GM12891 (cell line): Measurements from ENCODE around the gene TMEM129.
A peak's percentile ranks its signal among the peaks of the same experiment; 100 is the strongest.

Experiments
- DNase-seq: peaks from one replicate; pipeline ENCODE4 v3.0.0; 2011; ENCODE audit warnings: low spot score; ENCODE audit not compliant: insufficient read length
- FAIRE-seq: peaks from 2 replicates; lab custom pipeline; 2011; peaks lifted over from hg19 to GRCh38; lab: Jason Lieb, UNC
- PAX5 ChIP-seq: IDR thresholded peaks from 2 replicates; pipeline ENCODE4 v1.6.1; 2011; ENCODE audit warnings: low read length, moderate library complexity, mild to moderate bottlenecking; ENCODE audit not compliant: insufficient read depth, severe bottlenecking
- POLR2A ChIP-seq: IDR thresholded peaks from 2 replicates; pipeline ENCODE4 v1.6.1; 2011; ENCODE audit warnings: low read depth, low read length, control low read depth
- POLR2AphosphoS5 ChIP-seq: IDR thresholded peaks from 2 replicates; pipeline ENCODE4 v1.6.1; 2011; ENCODE audit warnings: low read depth, low read length, control low read depth
- POU2F2 ChIP-seq: IDR thresholded peaks from 2 replicates; pipeline ENCODE4 v1.6.1; 2011; ENCODE audit warnings: low read depth, mild to moderate bottlenecking, control low read depth, low read length, moderate library complexity
- SPI1 ChIP-seq: IDR thresholded peaks from 2 replicates; pipeline ENCODE4 v1.6.1; 2011; ENCODE audit warnings: low read depth, low read length, control low read depth
- TAF1 ChIP-seq: IDR thresholded peaks from 2 replicates; pipeline ENCODE4 v1.6.1; 2011; ENCODE audit warnings: low read depth, low read length, control low read depth

The TMEM129 gene

DNA sequence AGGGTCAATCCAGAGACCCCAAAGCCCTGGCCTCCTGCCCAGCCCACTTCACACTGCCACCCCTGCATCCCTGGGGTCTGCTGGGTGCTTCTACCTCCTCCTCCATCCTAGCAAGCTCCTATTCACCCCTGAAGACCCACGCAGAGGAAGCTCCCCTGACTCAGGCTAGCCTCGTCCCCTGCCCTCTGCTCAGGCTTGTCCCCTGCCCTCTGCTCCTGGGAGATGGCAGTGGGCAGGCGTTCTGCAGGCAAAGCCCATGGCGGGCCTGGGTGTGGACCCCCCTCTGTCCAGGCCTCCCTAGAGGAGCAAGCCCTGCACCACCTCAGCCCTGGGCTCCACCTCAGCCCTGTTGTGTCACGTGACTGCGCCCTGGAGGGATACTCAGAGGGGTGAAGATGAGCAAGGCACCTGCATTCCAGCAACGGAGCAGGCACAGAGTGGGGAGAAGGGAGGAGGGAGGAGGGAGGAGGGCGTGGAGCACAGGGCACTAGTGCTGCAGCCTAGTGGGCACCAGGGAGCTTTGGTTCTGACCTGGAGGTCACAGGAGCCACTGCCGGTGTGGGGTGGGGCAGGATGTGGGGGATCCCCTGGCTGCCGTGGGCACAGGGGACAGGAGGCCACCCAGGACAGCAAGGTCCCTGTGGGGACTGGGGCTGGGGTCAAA is 44.4 kb upstream of the TMEM129 start:
- no peak for DNase-seq
- no peak for FAIRE-seq
- TF ChIP-seq TAF1 (no peak), POLR2A (no peak), POLR2AphosphoS5 (no peak), PAX5 (no peak), SPI1 (no peak), POU2F2 (no peak)

GRCh38 chr4:1764670-1765069 is 43.5 kb upstream of the TMEM129 start:
- no peak for DNase-seq
- no peak for FAIRE-seq
- TF ChIP-seq SPI1 = no peak
- no peak for TF ChIP-seq POLR2A
- TF ChIP-seq POU2F2 = no peak
- no peak for TF ChIP-seq PAX5
- no peak for TF ChIP-seq TAF1

- DNase-seq (peak; percentile 68), FAIRE-seq (no peak)
- TF ChIP-seq POLR2AphosphoS5 (no peak), TAF1 (no peak), POLR2A (no peak)
These were observed 42.5 kb upstream of the TMEM129 start for GRCh38 chr4:1763550-1764080.

DNA sequence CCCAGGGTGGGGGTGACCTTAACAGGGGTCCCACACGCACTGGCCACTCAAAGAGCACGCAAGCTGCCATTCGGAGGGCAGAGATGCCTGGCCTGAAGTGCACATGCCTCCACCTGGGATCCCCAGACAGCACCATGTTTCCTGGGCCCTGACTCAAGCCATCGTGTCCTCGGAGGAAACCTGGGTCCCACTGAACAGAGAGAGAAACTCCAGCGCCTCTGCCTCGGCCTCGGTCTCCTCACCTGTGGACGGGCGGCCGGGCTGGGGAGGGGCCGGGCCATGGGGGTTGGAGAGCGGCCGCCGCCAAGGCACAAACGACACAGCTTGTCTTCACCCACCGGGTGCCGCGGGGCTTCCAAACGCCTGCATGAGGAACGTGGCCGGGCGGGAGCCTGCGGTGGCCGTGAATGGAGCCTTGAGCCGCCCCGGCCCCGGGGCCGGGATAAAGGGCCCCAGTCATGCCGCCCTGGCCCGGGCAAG is 42.0 kb upstream of the TMEM129 start:
- FAIRE-seq (no peak), DNase-seq (no peak)
- TF ChIP-seq SPI1 (no peak), POU2F2 (no peak), POLR2A (no peak), POLR2AphosphoS5 (no peak), PAX5 (no peak), TAF1 (no peak)

DNA sequence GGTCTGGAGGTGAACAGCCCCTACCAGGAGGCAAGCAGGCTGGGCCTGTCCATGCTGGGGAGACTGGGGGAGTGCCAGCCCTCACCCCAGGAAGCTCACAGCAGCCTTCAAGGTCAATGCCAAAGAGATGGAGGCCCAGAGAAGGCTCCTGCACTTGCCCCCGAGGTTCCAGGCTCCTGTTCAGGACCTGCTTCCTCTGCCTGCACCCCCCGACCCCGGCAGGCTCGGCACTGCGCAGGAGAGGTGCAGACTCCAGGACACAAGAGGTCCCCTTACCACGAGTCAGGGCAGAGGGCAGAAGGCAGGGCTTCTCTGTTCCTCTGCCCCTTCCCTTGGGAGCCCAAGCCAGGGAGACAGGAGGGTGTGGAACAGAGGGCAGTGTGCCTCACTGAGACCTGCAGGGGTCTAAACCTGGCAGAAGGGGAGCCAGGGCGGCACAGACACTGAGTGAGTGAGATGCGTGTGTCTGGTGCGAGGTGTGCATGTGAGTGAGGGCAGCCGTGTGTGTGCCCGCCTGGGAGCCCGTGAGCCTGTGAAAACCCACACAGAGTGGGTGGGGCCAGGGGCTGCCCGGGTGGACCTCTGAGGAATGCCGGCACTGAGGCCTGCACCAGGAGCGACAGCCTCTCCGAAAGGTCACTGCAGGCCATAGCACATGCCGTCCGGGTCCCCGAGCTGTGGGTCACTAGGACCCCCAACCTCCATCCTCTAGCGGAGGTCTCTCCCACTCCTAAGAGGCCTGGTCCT is 41.3 kb upstream of the TMEM129 start:
- DNase-seq = no peak
- FAIRE-seq = no peak
- TF ChIP-seq TAF1 = no peak
- no peak for TF ChIP-seq PAX5
- TF ChIP-seq SPI1 = no peak

GRCh38 chr4:1761130-1761689 is 40.1 kb upstream of the TMEM129 start:
- TF ChIP-seq TAF1 = no peak
- no peak for TF ChIP-seq POLR2AphosphoS5
- no peak for TF ChIP-seq POU2F2
- TF ChIP-seq POLR2A = no peak
- TF ChIP-seq PAX5 = no peak
- no peak for TF ChIP-seq SPI1
- no peak for FAIRE-seq

DNA sequence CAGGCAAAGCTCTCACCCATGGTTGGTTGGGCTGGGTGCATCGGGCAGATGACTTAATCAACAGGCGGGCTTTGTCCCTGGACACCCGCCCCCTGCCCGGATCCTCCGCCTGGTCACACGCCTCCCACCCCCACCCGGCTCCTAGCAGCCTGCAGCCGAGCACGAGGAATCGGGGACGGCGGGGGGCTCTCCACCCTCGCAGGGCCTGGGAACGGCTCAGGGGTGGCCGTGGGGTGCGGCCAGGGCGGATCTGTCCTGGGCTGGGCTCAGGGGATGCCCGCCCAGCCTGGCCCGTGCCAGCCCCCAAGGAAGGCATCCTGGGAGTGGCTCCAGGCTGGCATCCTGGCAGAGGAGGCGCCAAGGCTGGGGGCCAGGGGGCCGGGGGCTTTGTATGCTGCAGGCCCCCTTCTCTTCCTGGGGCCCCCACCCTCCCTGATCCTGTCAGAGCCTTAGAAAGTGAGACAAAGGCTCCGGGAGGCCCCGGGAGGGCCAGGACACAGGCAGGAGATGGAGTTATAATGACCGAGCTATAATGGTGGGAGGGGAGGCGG is 39.5 kb upstream of the TMEM129 start:
- FAIRE-seq = no peak
- DNase-seq = no peak
- no peak for TF ChIP-seq POLR2AphosphoS5
- no peak for TF ChIP-seq POLR2A
- no peak for TF ChIP-seq POU2F2
- TF ChIP-seq SPI1 = no peak
- no peak for TF ChIP-seq TAF1
- no peak for TF ChIP-seq PAX5

More at GRCh38 chr4:1761130-1761689, 40.1 kb upstream of the TMEM129 start:
- no peak for DNase-seq

DNA sequence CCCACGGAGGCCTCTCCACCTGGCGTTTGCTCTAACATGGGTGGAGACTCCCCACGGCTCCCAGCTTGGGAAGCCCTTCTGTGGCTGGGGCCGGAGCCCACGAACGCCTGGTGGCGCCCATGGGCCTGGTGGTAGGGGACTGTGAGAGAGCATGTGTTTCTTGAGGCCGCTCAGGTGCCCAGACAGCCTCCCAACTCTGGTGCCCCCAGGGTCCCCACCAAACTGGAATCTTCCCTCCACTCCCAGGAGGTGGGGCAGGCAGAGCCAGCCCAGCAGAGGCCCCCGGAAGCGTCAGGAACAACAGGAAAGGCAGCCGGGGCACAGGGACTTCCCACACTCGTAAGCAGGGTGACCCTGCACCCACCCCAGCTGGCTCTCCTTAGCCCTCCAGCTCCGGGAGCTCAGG is 38.7 kb upstream of the TMEM129 start:
- TF ChIP-seq TAF1 (no peak), POU2F2 (no peak), PAX5 (no peak), POLR2A (no peak), POLR2AphosphoS5 (no peak), SPI1 (no peak)
- FAIRE-seq = no peak
- DNase-seq = no peak

DNA sequence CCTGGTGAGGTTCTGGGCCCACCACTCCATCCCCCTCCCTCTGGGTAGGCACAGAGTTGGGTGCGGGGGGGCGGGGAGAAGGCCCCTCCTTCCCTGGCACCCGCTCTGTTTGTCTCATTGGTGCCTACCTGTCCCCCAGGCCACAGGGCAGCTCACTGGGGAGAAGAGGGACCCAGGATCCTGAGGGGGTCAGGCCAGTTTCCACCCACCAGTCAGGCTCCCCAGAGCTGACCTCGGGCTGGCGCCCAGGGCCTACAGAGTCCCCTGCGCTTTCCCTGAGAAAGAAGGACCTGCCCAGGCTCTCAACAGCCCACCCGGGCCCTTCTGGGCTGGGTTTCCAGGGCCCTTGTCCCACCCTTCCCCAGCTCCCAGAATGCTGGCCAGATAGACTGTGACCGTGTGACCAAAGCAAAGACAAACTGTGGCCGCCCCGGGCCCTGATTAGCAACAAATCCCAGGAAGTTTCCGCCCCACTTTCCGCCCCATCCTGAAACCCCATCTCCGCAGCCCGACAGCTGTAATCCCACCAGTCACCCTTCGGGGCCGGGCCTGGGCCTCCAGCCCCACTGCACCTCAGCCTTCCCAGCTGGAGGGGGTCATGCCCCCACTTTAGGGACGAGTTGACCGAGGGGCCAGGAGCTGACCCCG is 38.2 kb upstream of the TMEM129 start:
- DNase-seq (no peak), FAIRE-seq (no peak)
- TF ChIP-seq PAX5 (no peak), POLR2AphosphoS5 (no peak), TAF1 (no peak), POU2F2 (no peak), SPI1 (no peak), POLR2A (no peak)
